GM18858 (cell line): ENCODE results near the gene SMIM15.
"Not testable (repeated sequence)": the region's sequence is repeated elsewhere in the genome, so short reads cannot be mapped to it uniquely, and the experiment has no call there.

Experiments used
- ATAC-seq: cut with Tn5 transposase; IDR thresholded peaks from one replicate; pipeline ENCODE4 v1.9.1; 2021; ENCODE audit not compliant: unreplicated experiment

Gene SMIM15

GRCh38 chr5:61162010-61162831 lies at the start of gene SMIM15:
SMIM15 (minus strand) TSS chr5:61162468; CDS start chr5:61160171, 2,297 bp downstream.
- ATAC-seq: peak; percentile 95

- ATAC-seq: no peak
Observed at GRCh38 chr5:61207884-61208283, 45.6 kb upstream of the SMIM15 start.

- no peak for ATAC-seq
Observed at GRCh38 chr5:61205013-61205412, 42.7 kb upstream of the SMIM15 start.

- no peak for ATAC-seq
Observed at GRCh38 chr5:61202213-61202612, 39.9 kb upstream of the SMIM15 start.

- ATAC-seq: no peak
Observed at GRCh38 chr5:61200582-61201155, 38.4 kb upstream of the SMIM15 start.

- ATAC-seq: no peak
Observed at GRCh38 chr5:61198606-61199005, 36.3 kb upstream of the SMIM15 start.

- not testable (repeated sequence) for ATAC-seq
Observed at GRCh38 chr5:61187826-61188225, 25.6 kb upstream of the SMIM15 start.

GRCh38 chr5:61187352-61187751 lies 25.1 kb upstream of the SMIM15 start:
- not testable (repeated sequence) for ATAC-seq

- ATAC-seq: no peak
Observed at GRCh38 chr5:61186634-61187033, 24.4 kb upstream of the SMIM15 start.

- ATAC-seq: no peak
Observed at GRCh38 chr5:61184708-61185107, 22.4 kb upstream of the SMIM15 start.

- no peak for ATAC-seq
Observed at GRCh38 chr5:61183538-61183937, 21.3 kb upstream of the SMIM15 start.

- ATAC-seq: no peak
Observed at GRCh38 chr5:61182449-61182848, 20.2 kb upstream of the SMIM15 start.

GRCh38 chr5:61180886-61181285 lies 18.6 kb upstream of the SMIM15 start:
- ATAC-seq: no peak

GRCh38 chr5:61178702-61179101 lies 16.4 kb upstream of the SMIM15 start:
- ATAC-seq: no peak

- ATAC-seq: peak; percentile 95
Observed at GRCh38 chr5:61177716-61178115, 15.4 kb upstream of the SMIM15 start.

- ATAC-seq: no peak
Observed at GRCh38 chr5:61177070-61177469, 14.8 kb upstream of the SMIM15 start.

- ATAC-seq: no peak
Observed at GRCh38 chr5:61176631-61177030, 14.4 kb upstream of the SMIM15 start.

GRCh38 chr5:61171479-61171878 lies 9.2 kb upstream of the SMIM15 start:
- no peak for ATAC-seq

- ATAC-seq: no peak
Observed at GRCh38 chr5:61168951-61169350, 6.7 kb upstream of the SMIM15 start.

GRCh38 chr5:61167382-61167781 lies 5.1 kb upstream of the SMIM15 start:
- ATAC-seq: no peak

- no peak for ATAC-seq
Observed at GRCh38 chr5:61163905-61164304, 1.6 kb upstream of the SMIM15 start.

- no peak for ATAC-seq
Observed at GRCh38 chr5:61162832-61163567, 732 bp upstream of the SMIM15 start.
